Naive thymus-derived CD8-positive, alpha-beta T cell (primary cell): ENCODE data around the gene AFAP1. TPM values are rescaled to one million over a fixed set of nuclear protein-coding genes. Genes with fewer than 3 reads are reported as not detected.

ENCODE experiments used
- ATAC-seq, 2 donors: fragments of 150-1000 bp; cut with Tn5 transposase in 1 of 2; sonication (Bioruptor Pico), chemical (Tn5 transposase) in 1 of 2; 1 replicate in 1 of 2; 2 replicates in 1 of 2; pipeline ENCODE4 v1.10.0; 2021; ENCODE audit warnings: mild to moderate bottlenecking in 2 of 2, moderate library complexity in 2 of 2
- POLR2A ChIA-PET: fragments of 350-600 bp; sonication (Branson Sonifier 250); formaldehyde crosslinking; loops from one replicate; lab custom pipeline; 2021; ENCODE audit warnings: antibody characterized with exemption; lab: Charles Lee
- DNase-seq, 10 donors: peaks; one replicate each; pipeline versions ENCODE4 v3.0.0 to v3.0.0-alpha.2; 2020 to 2022
- H3K27ac Mint-ChIP-seq, 10 donors: one replicate each; pipeline ENCODE4 v1.8.0; 2020 to 2022; ENCODE audit warnings: mild to moderate bottlenecking in 10 of 10, mixed read lengths in 10 of 10, moderate library complexity in 4 of 10, inconsistent platforms in 1 of 10
- H3K27me3 Mint-ChIP-seq, 5 donors: one replicate each; pipeline ENCODE4 v1.8.0; 2021 to 2022; ENCODE audit warnings: mixed read lengths in 5 of 5
- H3K36me3 Mint-ChIP-seq, 3 donors: one replicate each; pipeline ENCODE4 v1.8.0; 2020 to 2022; ENCODE audit warnings: mixed read lengths in 3 of 3, mild to moderate bottlenecking in 2 of 3, inconsistent platforms in 1 of 3
- H3K4me1 Mint-ChIP-seq, 4 donors: one replicate each; pipeline ENCODE4 v1.8.0; 2021 to 2022; ENCODE audit warnings: mixed read lengths in 4 of 4
- H3K4me3 Mint-ChIP-seq, 10 donors: one replicate each; pipeline ENCODE4 v1.8.0; 2020 to 2022; ENCODE audit warnings: mild to moderate bottlenecking in 10 of 10, mixed read lengths in 10 of 10, moderate library complexity in 6 of 10, inconsistent platforms in 1 of 10
- H3K9me3 Mint-ChIP-seq, 9 donors: one replicate each; pipeline ENCODE4 v1.8.0; 2020 to 2022; ENCODE audit warnings: mixed read lengths in 9 of 9, mild to moderate bottlenecking in 3 of 9, inconsistent platforms in 1 of 9, moderate library complexity in 1 of 9
- polyA plus RNA-seq, 3 donors: library from polyadenylated mRNA; unstranded; fragments of 300-500 nt; fragmentation: Illumina TruSeq; gene quantifications; one replicate each; pipeline ENCODE4 v1.2.3, GENCODE V29; 2021
- total RNA-seq, 8 experiments: library from RNA in 2 of 8; stranded (reverse) in 2 of 8; gene quantifications; one replicate each; pipeline ENCODE4 v1.2.3 and lab custom pipeline; 2021 to 2026

AFAP1 gene
- total and polyA plus RNA-seq, 5 experiments from 2014 or later, result 0.90 to 7.6 (median 3.3) TPM

DNA sequence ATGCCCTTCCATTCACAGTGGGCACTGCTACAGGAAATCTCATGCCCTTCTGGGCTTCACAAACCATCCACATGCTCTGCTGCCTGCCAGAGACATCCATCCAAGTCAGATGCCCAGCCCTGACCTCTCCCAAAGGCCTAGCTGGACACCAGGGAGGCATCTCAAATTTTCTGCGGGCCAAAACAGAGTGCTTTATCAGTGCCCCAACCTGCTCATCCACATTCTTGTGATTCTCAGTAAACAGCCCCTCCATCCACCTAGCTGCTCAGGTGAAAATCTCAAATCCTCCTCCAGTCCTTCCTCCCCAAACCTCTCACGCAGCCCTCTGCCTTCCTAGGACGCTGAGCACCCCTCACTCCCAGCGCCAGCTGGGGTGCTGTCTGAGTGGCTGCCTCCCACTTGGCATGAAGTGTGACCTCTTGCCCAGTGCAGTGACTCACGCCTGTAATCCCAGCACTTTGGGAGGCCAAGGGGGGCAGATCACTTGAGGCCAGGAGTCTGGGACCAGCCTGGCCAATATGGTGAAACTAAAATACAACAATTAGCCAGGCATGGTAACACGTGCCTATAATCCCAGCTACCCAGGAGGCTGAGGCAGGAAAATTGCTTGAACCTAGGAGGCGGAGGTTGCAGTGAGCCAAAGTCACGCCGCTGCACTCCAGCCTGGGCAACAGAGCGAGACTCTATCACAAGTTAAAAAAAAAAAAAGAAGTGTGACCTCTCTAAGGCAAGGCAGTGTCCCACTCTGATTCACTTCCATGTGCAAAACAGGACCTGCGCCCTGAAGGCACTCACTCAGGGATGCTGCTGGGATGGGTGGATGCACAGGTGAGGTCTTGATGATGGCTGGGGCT is 1.7 kb upstream of the AFAP1 start:
- POLR2A ChIA-PET, result no interaction called here
- Mint-ChIP-seq H3K36me3 (no peaks in the 10 kb centered on the region), H3K27me3 (peaks cover 0 to 24% (median 0%) of the 10 kb centered on the region in 5 donors), H3K4me3 (peak overlapping the region in 9 of 10 donors; percentile 9 to 66 (median 34)), H3K27ac (peak overlapping the region in 4 of 10 donors; percentile 5 to 54 (median 52)), H3K9me3 (no peaks in the 10 kb centered on the region), H3K4me1 (peaks cover 12 to 23% (median 17%) of the 10 kb centered on the region in 4 donors)
- ATAC-seq (no peak), DNase-seq (no peak)

DNA sequence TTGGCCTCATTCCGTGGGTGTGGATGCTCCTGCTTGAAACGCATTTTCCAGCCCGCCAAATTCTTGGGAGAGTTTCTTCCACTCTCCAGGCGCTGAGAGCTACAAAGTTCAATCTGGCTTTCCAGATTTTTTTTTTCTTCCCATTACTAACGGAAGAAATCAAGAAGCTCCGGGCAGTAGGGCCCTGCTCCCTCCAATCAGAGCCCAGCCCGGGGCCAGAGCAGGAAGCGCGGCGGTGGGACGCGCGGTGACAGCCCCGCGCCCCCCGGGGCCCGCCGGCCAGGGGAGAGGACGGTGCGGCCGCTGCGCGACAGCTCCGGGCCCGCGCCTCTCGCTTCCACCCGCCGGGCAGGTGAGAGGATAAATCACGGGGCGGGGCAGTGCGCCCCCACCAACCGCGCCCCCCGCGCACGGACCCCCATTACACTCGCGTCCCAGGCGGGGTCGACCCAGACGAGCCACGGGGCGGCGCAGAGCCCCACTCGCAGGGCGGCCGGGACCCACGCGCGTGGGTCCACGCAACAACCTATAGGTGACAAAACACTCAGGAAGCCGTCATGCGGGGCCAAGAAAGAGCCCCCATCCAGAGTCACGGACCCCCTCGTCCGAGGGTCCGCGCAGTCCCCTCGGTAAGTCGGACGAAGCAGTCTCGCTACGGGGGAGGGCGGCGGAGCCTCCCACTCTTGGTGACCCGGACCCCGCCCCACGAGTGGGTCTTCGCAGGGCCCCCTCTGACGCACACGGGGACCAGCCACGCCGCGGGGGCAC is 868 bp downstream of the AFAP1 start:
- peak overlapping the region in 8 of 10 donors; percentile 56 to 93 (median 79) for H3K27ac Mint-ChIP-seq
- H3K4me1 Mint-ChIP-seq, result peaks cover 12 to 41% (median 22%) of the 10 kb centered on the region in 4 donors
- no peaks in the 10 kb centered on the region for H3K9me3 Mint-ChIP-seq
- peaks cover 0 to 29% (median 0%) of the 10 kb centered on the region in 5 donors for H3K27me3 Mint-ChIP-seq
- DNase-seq, result peak in 4 of 10 donors; percentile 14 to 26 (median 24)
- POLR2A ChIA-PET, result interaction anchor here (0.6 to 1.3 kb wide), 7 partner anchors 9 to 1298 kb away, joined by 3 to 8 read pairs (median 4); no protein-coding TSS in a partner anchor
- peaks cover 0 to 1% (median 0%) of the 10 kb centered on the region in 3 donors for H3K36me3 Mint-ChIP-seq
- ATAC-seq, result peak; percentile 4 to 13
- peak overlapping the region; percentile 78 to 92 (median 83) for H3K4me3 Mint-ChIP-seq

DNA sequence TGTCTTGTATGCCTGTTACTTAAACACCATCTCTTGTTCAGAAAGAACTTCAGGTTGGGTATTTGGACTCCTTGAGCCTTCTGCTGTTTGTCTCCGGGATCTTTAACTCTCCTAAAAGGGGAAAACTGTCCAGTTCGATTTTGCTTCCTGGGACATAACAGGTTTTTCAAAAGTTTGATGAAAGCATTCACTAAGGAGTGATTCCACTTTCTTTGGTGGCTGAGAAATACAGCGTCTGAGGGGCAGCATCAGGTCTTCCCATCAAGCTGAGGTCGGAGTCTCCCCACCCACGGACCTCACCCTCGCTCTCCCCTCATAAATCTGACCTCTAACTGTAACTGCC is 1.4 kb downstream of the AFAP1 start:
- H3K27ac Mint-ChIP-seq, result peak overlapping the region in 9 of 10 donors; percentile 56 to 93 (median 82)

DNA sequence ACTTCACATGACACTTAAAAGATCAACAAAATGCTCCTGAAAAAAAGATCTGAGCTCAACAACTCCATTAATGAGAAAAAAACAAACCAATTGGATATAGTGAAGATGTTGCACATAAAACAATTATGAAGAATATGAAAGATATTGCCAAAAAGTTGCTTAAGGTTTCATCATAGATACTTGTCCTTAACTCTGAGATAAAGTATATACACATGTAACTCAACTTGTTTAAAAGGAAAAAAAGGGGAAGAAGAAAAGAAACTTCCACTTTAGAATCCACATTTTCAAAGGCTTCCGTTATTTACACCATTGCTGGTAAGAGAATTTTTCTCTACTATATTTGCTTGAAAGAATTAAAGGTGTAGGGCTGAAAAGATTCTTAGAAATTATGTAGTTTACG is 2.7 kb downstream of the AFAP1 start:
- peaks cover 0 to 29% (median 0%) of the 10 kb centered on the region in 5 donors for H3K27me3 Mint-ChIP-seq
- DNase-seq (peak in 1 of 10 donors; percentile 26), ATAC-seq (no peak)
- POLR2A ChIA-PET, result interaction anchor here (1.1 kb wide), 1 partner anchor 44 kb away, joined by 3 read pairs; no protein-coding TSS in a partner anchor
- H3K36me3 Mint-ChIP-seq, result peaks cover 0 to 7% (median 2%) of the 10 kb centered on the region in 3 donors
- H3K4me1 Mint-ChIP-seq, result peaks cover 12 to 47% (median 22%) of the 10 kb centered on the region in 4 donors
- no peaks in the 10 kb centered on the region for H3K9me3 Mint-ChIP-seq
- H3K4me3 Mint-ChIP-seq, result peak overlapping the region in 8 of 10 donors; percentile 78 to 92 (median 86)
- H3K27ac Mint-ChIP-seq, result no peak overlapping the region

More for the DNA sequence above, 1.4 kb downstream of the AFAP1 start:
- no peak for ATAC-seq
- Mint-ChIP-seq H3K9me3 (no peaks in the 10 kb centered on the region), H3K4me3 (peak overlapping the region; percentile 78 to 92 (median 83)), H3K36me3 (peaks cover 0 to 7% (median 2%) of the 10 kb centered on the region in 3 donors), H3K4me1 (peaks cover 12 to 44% (median 22%) of the 10 kb centered on the region in 4 donors), H3K27me3 (peaks cover 0 to 29% (median 0%) of the 10 kb centered on the region in 5 donors)
- no peak for DNase-seq
- POLR2A ChIA-PET, result interaction anchor here (0.6 to 1.1 kb wide), 2 partner anchors 32 to 126 kb away, joined by 3 to 8 read pairs; no protein-coding TSS in a partner anchor

DNA sequence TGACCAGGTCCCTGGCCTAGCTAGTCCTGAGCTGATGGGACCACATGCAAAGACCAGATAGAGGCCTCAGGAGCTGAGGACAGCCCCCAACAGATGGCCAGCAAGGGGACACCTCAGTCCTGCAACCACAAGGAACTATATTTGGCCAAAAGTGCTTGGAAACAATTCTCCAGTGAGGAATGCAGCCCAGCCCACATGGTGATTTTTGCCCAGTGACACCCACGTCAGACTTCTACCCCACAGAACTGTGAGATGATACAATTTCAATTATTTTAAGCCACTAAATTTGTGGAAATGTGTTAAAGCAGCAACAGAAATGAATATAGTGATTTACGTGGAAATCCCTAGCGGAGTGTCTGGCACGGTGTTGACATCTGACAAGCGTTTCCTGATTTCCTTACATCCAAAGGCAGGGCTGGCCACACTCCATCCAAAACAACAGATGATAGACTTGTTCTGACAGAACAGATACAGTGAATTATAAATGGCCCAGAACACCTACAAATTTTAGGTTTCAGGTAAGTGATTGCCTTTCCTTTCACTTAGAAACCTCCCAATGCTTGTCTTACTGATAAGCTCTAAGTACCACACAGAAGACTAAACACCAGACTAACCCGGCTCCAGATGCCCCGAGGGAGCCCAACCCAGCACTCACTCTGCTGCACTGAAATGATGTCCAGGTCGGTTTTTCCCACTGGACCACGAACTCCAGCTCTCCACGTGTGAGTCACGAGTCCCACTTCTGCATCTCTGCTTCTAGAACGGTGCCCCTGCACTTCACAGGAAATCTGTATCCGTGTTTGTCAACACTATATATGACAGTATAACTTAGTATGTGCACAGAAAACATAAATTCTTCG is 5.8 kb downstream of the AFAP1 start:
- Mint-ChIP-seq H3K27me3 (peaks cover 0 to 26% (median 0%) of the 10 kb centered on the region in 5 donors), H3K9me3 (no peaks in the 10 kb centered on the region), H3K27ac (peak overlapping the region in 1 of 10 donors; percentile 69), H3K36me3 (peaks cover 0 to 9% (median 2%) of the 10 kb centered on the region in 3 donors), H3K4me3 (peak overlapping the region in 2 of 10 donors; percentile 20 to 46), H3K4me1 (peaks cover 10 to 53% (median 29%) of the 10 kb centered on the region in 4 donors)
- ATAC-seq (no peak), DNase-seq (no peak)
- POLR2A ChIA-PET, result no interaction called here

DNA sequence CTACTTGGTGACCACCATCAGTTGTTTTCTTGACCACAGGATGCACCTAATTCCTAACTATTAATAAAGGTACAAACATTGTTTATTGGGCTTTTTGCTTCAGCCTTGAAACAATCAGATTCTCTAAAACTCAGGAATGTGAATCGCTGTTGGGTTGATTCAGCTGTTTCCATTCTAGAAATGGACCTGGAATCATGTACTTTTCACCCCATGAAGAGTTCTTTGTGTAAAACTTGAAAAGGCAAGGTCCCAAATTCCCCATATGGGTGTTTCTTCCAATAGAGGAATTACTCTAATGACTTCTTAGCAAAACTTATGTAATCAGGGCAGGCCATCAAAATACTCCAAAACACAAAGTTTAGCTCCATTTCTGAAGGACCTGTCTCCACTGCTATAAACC is 7.4 kb downstream of the AFAP1 start:
- H3K4me1 Mint-ChIP-seq, result peaks cover 0 to 48% (median 23%) of the 10 kb centered on the region in 4 donors
- H3K27me3 Mint-ChIP-seq, result peaks cover 0 to 17% (median 0%) of the 10 kb centered on the region in 5 donors
- H3K4me3 Mint-ChIP-seq, result no peak overlapping the region
- H3K36me3 Mint-ChIP-seq, result peaks cover 0 to 9% (median 2%) of the 10 kb centered on the region in 3 donors
- POLR2A ChIA-PET, result interaction anchor here (0.6 to 0.7 kb wide), 2 partner anchors 58 to 80 kb away, joined by 3 to 5 read pairs; no protein-coding TSS in a partner anchor
- H3K27ac Mint-ChIP-seq, result peak overlapping the region in 1 of 10 donors; percentile 11
- DNase-seq, result no peak
- no peaks in the 10 kb centered on the region for H3K9me3 Mint-ChIP-seq
- no peak for ATAC-seq

DNA sequence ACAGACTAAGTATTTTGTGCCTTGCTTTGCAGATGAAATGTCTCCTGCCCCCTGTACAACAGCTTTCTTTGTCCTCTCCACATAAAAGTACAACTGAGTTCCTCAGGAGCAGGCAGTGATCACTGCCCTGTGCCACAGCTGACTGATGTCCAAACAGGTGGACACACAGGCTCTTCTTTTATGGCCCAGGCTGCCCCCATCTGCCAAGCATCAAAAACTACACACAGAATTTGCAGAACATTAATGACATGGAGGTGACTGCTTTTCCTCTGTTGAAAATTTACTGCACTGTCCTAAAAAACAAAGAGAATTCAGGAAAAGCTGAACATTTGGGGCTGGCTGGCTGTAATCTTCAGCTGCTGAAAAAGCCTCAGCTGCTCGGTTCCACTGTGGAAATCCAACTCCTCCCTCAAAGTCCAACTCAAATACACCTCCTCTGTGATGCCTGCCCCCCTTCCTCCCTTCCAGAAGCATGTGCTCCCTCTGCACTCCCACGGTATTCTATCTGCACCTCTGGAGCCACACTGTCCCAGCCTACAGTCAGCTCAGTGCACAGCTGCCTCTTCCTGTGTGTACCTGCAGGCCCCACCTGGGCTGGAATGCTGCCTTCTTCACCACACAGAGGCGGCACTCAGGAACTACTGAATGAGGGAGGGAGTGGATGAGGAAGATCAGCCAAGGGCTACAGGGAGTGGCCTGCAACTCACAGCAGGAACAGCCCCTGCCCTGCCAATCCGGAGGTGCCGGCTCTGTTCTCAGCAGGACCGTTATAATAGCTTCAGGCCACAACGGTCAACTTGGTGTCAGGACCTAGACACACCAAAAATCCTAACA is 10.3 kb downstream of the AFAP1 start:
- peak in 1 of 2 donors; percentile 30 for ATAC-seq
- H3K4me3 Mint-ChIP-seq, result peak overlapping the region in 1 of 10 donors; percentile 22
- peak overlapping the region in 1 of 10 donors; percentile 40 for H3K27ac Mint-ChIP-seq
- H3K4me1 Mint-ChIP-seq, result peaks cover 0 to 35% (median 24%) of the 10 kb centered on the region in 4 donors
- POLR2A ChIA-PET, result interaction anchor here (0.7 to 1.4 kb wide), 2 partner anchors 10 to 15 kb away, joined by 3 to 5 read pairs; partner anchors contain the start of gene AFAP1
- peaks cover 0 to 11% (median 2%) of the 10 kb centered on the region in 3 donors for H3K36me3 Mint-ChIP-seq
- no peak for DNase-seq
- H3K27me3 Mint-ChIP-seq, result peaks cover 0 to 1% (median 0%) of the 10 kb centered on the region in 5 donors
- peaks cover 0 to 5% (median 0%) of the 10 kb centered on the region in 9 donors for H3K9me3 Mint-ChIP-seq

DNA sequence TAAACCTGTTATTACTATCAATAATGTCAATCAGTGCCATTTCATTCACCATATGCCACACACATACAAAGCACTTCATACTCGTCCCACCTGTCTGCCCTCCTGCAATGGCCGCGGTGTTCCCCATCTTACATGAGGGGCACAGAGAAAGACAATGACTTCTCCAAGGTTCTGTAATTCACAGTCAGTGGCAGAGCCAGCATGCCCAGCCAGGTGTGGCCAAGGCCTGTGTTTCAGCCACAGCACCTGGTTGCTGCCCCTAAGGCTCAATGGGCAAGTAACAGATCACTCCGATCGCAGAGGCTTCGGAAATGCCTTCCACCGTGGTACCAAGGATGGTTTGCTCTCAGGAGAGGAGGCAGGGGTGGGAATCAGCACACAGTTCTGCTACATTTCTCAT is 10.9 kb downstream of the AFAP1 start:
- no peak for DNase-seq
- peaks cover 0 to 9% (median 2%) of the 10 kb centered on the region in 3 donors for H3K36me3 Mint-ChIP-seq
- peaks cover 0 to 1% (median 0%) of the 10 kb centered on the region in 5 donors for H3K27me3 Mint-ChIP-seq
- H3K9me3 Mint-ChIP-seq, result peaks cover 0 to 5% (median 0%) of the 10 kb centered on the region in 9 donors
- no peak overlapping the region for H3K27ac Mint-ChIP-seq
- no peak for ATAC-seq
- H3K4me3 Mint-ChIP-seq, result no peak overlapping the region
- H3K4me1 Mint-ChIP-seq, result peaks cover 0 to 31% (median 22%) of the 10 kb centered on the region in 4 donors
- POLR2A ChIA-PET, result interaction anchor here (1.4 kb wide), 1 partner anchor 11 kb away, joined by 5 read pairs; the partner anchor contains the start of gene AFAP1

DNA sequence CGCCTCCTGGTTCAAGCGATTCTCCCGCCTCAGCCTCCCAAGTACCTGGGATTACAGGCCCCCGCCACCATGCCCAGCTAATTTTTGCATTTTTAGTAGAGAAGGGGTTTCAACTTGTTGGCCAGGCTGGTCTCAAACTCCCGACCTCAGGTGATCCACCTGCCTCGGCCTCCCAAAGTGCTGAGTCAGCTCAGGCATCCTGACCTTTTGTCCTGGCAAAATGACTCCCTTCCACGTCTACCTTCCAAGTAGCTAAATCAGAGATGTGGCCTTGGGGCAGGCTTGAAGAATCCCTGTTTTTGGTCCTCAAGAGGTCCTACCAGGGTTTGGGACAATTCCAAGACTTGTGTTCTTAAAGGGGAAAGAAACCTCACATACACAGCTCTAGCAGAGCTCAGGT is 12.8 kb downstream of the AFAP1 start:
- no peak overlapping the region for H3K27ac Mint-ChIP-seq
- peaks cover 0 to 31% (median 21%) of the 10 kb centered on the region in 4 donors for H3K4me1 Mint-ChIP-seq
- H3K36me3 Mint-ChIP-seq, result peaks cover 0 to 4% (median 0%) of the 10 kb centered on the region in 3 donors
- H3K4me3 Mint-ChIP-seq, result peak overlapping the region in 1 of 10 donors; percentile 33
- POLR2A ChIA-PET, result no interaction called here
- H3K27me3 Mint-ChIP-seq, result peaks cover 0 to 1% (median 0%) of the 10 kb centered on the region in 5 donors
- peaks cover 0 to 5% (median 0%) of the 10 kb centered on the region in 9 donors for H3K9me3 Mint-ChIP-seq
- no peak for DNase-seq
- no peak for ATAC-seq

DNA sequence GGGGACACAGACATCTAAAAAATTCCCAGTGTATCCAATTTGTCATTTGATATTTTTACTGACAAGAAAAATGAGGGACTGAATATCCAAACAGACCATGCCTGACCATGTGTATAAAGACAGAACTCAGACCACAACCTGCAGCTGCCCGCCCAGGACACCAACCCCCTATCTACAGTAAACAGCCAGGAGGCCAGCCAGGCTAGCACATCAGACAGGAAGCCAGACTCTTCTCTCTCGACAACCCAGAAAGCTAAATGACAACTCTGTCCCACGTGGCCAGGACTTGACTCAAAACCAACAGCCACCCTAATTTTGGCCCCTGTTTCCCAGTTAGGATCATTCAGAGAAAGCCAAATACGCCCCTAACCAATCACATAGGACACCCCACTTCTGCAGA is 15.1 kb downstream of the AFAP1 start:
- ATAC-seq (no peak), DNase-seq (no peak)
- Mint-ChIP-seq H3K4me3 (no peak overlapping the region), H3K36me3 (peaks cover 0 to 4% (median 0%) of the 10 kb centered on the region in 3 donors), H3K4me1 (peaks cover 0 to 24% (median 18%) of the 10 kb centered on the region in 4 donors), H3K27ac (peak overlapping the region in 2 of 10 donors; percentile 26 to 60), H3K9me3 (peaks cover 0 to 5% (median 0%) of the 10 kb centered on the region in 9 donors), H3K27me3 (peaks cover 0 to 1% (median 0%) of the 10 kb centered on the region in 5 donors)
- POLR2A ChIA-PET, result no interaction called here
